DND-41 (cell line): ENCODE results near the gene METTL27.

Experiments
- CTCF ChIP-seq: IDR thresholded peaks from 2 replicates; pipeline ENCODE4 v1.5.1; 2012; ENCODE audit warnings: borderline replicate concordance, low read length, moderate library complexity, mild to moderate bottlenecking; ENCODE audit not compliant: poor library complexity, severe bottlenecking; ENCODE audit errors: extremely low read depth
- EZH2 ChIP-seq: IDR thresholded peaks from 3 replicates; pipeline ENCODE4 v1.6.1; 2012; ENCODE audit warnings: borderline replicate concordance, low read depth, mild to moderate bottlenecking, moderate library complexity, low read length, inconsistent platforms; ENCODE audit not compliant: severe bottlenecking

GRCh38 chr7:73831584-73831833 is 10.8 kb downstream of the METTL27 start:
- TF ChIP-seq CTCF (no peak), EZH2 (no peak)
